Cardiac fibroblast (primary cell): ENCODE results near the gene AMY2A.
"Not testable (repeated sequence)": the region's sequence is repeated elsewhere in the genome, so short reads cannot be mapped to it uniquely, and the experiment has no call there.

Experiments used
- DNase-seq, 2 donors: peaks; one replicate each; pipeline versions ENCODE4 v3.0.0 to v3.0.0-alpha.2; 2010; ENCODE audit warnings: low read depth in 2 of 2
- H3K4me3 ChIP-seq, 2 donors: replicated peaks in 1 of 2; 1 replicate in 1 of 2; 2 replicates in 1 of 2; pipeline ENCODE4 v1.5.1; 2011; ENCODE audit warnings: low read depth in 2 of 2, low read length in 2 of 2, mild to moderate bottlenecking in 2 of 2, moderate library complexity in 1 of 2
- CTCF ChIP-seq: IDR thresholded peaks from one replicate; pipeline ENCODE4 v1.5.1; 2011; ENCODE audit warnings: low read depth, mild to moderate bottlenecking, low read length, inconsistent platforms

AMY2A gene

DNA sequence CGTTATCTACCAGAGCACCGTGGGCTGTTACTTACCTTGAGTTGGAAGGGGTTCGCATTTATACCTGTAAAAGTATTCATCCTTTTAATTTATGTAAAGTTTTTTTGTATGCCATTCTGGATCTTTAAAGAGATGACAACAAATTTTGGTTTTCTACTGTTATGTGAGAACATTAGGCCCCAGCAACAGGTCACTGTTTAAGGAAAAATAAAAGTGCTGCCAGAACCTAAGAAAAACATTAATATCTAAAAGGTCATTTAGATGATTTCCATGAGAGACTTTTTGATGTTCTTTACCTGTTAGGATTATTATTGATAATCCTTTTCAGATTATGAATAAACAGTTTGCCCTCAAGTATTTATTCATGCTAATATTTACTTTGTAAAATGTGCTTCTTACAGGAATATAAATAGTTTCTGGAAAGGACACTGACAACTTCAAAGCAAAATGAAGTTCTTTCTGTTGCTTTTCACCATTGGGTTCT lies at the start of gene AMY2A:
Gene AMY2A, plus strand, starts transcription at position 434 of the 484 bp plus-strand sequence. Its CDS starts 14 bp downstream, at position 448.
- DNase-seq, H3K4me3 ChIP-seq: not testable (repeated sequence)

- no peak overlapping the region for H3K4me3 ChIP-seq
- TF ChIP-seq CTCF, result no peak
- DNase-seq, result no peak
These were observed 47.7 kb upstream of the AMY2A start for GRCh38 chr1:103569493-103569892.

DNA sequence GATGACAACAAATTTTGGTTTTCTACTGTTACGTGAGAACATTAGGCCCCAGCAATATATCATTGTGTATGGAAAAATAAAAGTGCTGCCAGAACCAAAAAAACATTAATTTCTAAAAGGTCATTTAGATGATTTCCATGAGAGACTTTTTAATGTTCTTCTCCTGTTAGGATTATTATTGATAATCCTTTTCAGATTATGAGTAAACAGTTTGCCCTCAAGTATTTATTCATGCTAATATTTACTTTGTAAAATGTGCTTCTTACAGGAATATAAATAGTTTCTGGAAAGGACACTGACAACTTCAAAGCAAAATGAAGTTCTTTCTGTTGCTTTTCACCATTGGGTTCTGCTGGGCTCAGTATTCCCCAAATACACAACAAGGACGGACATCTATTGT lies 45.9 kb upstream of the AMY2A start, which contains the start of gene AMY2B:
Gene AMY2B, plus strand, starts transcription at position 301 of the 400 bp plus-strand sequence. Its CDS starts 14 bp downstream, at position 315.
- DNase-seq, H3K4me3 ChIP-seq: not testable (repeated sequence)

GRCh38 chr1:103576065-103576464 lies 41.2 kb upstream of the AMY2A start:
- no peak for TF ChIP-seq CTCF
- H3K4me3 ChIP-seq, result no peak overlapping the region
- peak in 1 of 2 donors; percentile 8 for DNase-seq

GRCh38 chr1:103576784-103577183 lies 40.4 kb upstream of the AMY2A start:
- not testable (repeated sequence) for H3K4me3 ChIP-seq, DNase-seq

GRCh38 chr1:103582464-103582863 lies 34.8 kb upstream of the AMY2A start:
- TF ChIP-seq CTCF, result no peak
- no peak overlapping the region for H3K4me3 ChIP-seq
- DNase-seq, result no peak

- no peak overlapping the region for H3K4me3 ChIP-seq
- TF ChIP-seq CTCF, result no peak
- no peak for DNase-seq
These were observed 33.3 kb upstream of the AMY2A start for GRCh38 chr1:103583887-103584286.

- DNase-seq, result no peak
- no peak overlapping the region for H3K4me3 ChIP-seq
- no peak for TF ChIP-seq CTCF
These were observed 32.7 kb upstream of the AMY2A start for GRCh38 chr1:103584537-103584936.

- not testable (repeated sequence) for DNase-seq, H3K4me3 ChIP-seq
These were observed 14.5 kb upstream of the AMY2A start for GRCh38 chr1:103602740-103603139.
